HT-29 (cell line): Measurements from ENCODE around the gene BSN. TPM values are rescaled to one million over a fixed set of nuclear protein-coding genes. Genes with fewer than 3 reads are reported as not detected.
A peak's percentile ranks its signal among the peaks of the same experiment; 100 is the strongest.

Source experiments
- DNase-seq: peaks from one replicate; pipeline ENCODE4 v3.0.0-alpha.2; 2015; ENCODE audit warnings: low spot score
- total RNA-seq: library from RNA; depleted of rRNA; stranded (reverse); fragments of >200 nt; shearing (Covaris generic); gene quantifications from 2 replicates; pipeline ENCODE4 v1.2.3, GENCODE V29; 2014; rRNA removed

The BSN gene
- not detected in 2 replicates for total RNA-seq

- DNase-seq: peak; percentile 22
Measured at GRCh38 chr3:49553692-49554632, at the start of gene BSN. Gene BSN, plus strand, starts transcription at chr3:49554477. Its CDS starts 126 bp downstream, at chr3:49554603.

GRCh38 chr3:49506906-49507305 lies 47.4 kb upstream of the BSN start:
- DNase-seq: no peak

- no peak for DNase-seq
Measured at GRCh38 chr3:49509028-49509561, 45.2 kb upstream of the BSN start.

GRCh38 chr3:49511639-49512038 lies 42.6 kb upstream of the BSN start:
- DNase-seq: no peak

- no peak for DNase-seq
Measured at GRCh38 chr3:49512781-49513355, 41.4 kb upstream of the BSN start.

GRCh38 chr3:49513494-49514124 lies 40.7 kb upstream of the BSN start:
- no peak for DNase-seq

- no peak for DNase-seq
Measured at GRCh38 chr3:49518016-49518415, 36.3 kb upstream of the BSN start.

- DNase-seq: no peak
Measured at GRCh38 chr3:49518441-49518840, 35.8 kb upstream of the BSN start.

GRCh38 chr3:49519296-49519695 lies 35.0 kb upstream of the BSN start:
- DNase-seq: no peak

GRCh38 chr3:49519916-49520385 lies 34.3 kb upstream of the BSN start:
- no peak for DNase-seq

GRCh38 chr3:49523756-49524747 lies 30.2 kb upstream of the BSN start:
- no peak for DNase-seq

- DNase-seq: no peak
Measured at GRCh38 chr3:49529567-49529966, 24.7 kb upstream of the BSN start.

GRCh38 chr3:49530231-49530630 lies 24.0 kb upstream of the BSN start:
- no peak for DNase-seq

GRCh38 chr3:49530701-49531100 lies 23.6 kb upstream of the BSN start:
- DNase-seq: no peak

- no peak for DNase-seq
Measured at GRCh38 chr3:49531218-49531617, 23.1 kb upstream of the BSN start.

GRCh38 chr3:49531715-49532114 lies 22.6 kb upstream of the BSN start:
- DNase-seq: no peak

GRCh38 chr3:49533031-49533430 lies 21.2 kb upstream of the BSN start:
- DNase-seq: no peak

- DNase-seq: no peak
Measured at GRCh38 chr3:49533786-49534519, 20.3 kb upstream of the BSN start.

GRCh38 chr3:49534581-49535441 lies 19.5 kb upstream of the BSN start:
- peak; percentile 8 for DNase-seq
